Heart left ventricle (tissue), 16 donors: Measurements from ENCODE around the gene TNFRSF18. TPM values are rescaled to one million over a fixed set of nuclear protein-coding genes. Genes with fewer than 3 reads are reported as not detected.

Experiments
- ATAC-seq, 4 donors: fragments of 200-7000 bp; cut with Tn5 transposase; one replicate each; pipeline ENCODE4 v1.9.1; 2020 to 2022; ENCODE audit warnings: moderate library complexity in 4 of 4, mild to moderate bottlenecking in 3 of 4, moderate number of reproducible peaks in 1 of 4
- DNase-seq, 5 donors: peaks; one replicate each; pipeline ENCODE4 v3.0.0-alpha.2; 2020
- H3K27ac ChIP-seq, 12 donors: fragments of 200-600 bp; sonication (generic) in 4 of 12; one replicate each; pipeline versions ENCODE4 v1.5.0 to v1.8.0; 2016 to 2022; ENCODE audit warnings: mild to moderate bottlenecking in 2 of 12
- H3K27me3 ChIP-seq, 9 donors: fragments of 200-600 bp; sonication (generic) in 2 of 9; one replicate each; pipeline versions ENCODE4 v1.5.1 to v1.8.0; 2016 to 2022; ENCODE audit warnings: mild to moderate bottlenecking in 3 of 9
- H3K36me3 ChIP-seq, 9 donors: fragments of 200-600 bp; sonication (generic) in 2 of 9; one replicate each; pipeline versions ENCODE4 v1.5.0 to v1.8.0; 2018 to 2022; ENCODE audit warnings: mild to moderate bottlenecking in 2 of 9
- H3K4me1 ChIP-seq, 12 donors: fragments of 200-600 bp; sonication (generic) in 4 of 12; one replicate each; pipeline versions ENCODE4 v1.5.0 to v1.8.0; 2016 to 2022; ENCODE audit warnings: mild to moderate bottlenecking in 3 of 12
- H3K4me3 ChIP-seq, 12 donors: fragments of 200-600 bp; sonication (generic) in 4 of 12; one replicate each; pipeline versions ENCODE4 v1.5.0 to v1.8.0; 2017 to 2022; ENCODE audit warnings: mild to moderate bottlenecking in 9 of 12, moderate library complexity in 4 of 12
- H3K9me3 ChIP-seq, 12 donors: fragments of 200-600 bp; sonication (generic) in 4 of 12; one replicate each; pipeline versions ENCODE4 v1.5.0 to v1.8.0; 2016 to 2022; ENCODE audit warnings: mild to moderate bottlenecking in 1 of 12
- POLR2A ChIP-seq, 2 donors: fragments of 450-650 bp; IDR thresholded peaks; one replicate each; pipeline ENCODE4 v1.6.1; 2017; ENCODE audit warnings: antibody characterized with exemption in 2 of 2, mild to moderate bottlenecking in 2 of 2, moderate library complexity in 2 of 2
- WGBS, 4 donors: extraction: QIAGEN DNeasy Blood & Tissue Kit in 2 of 4; methylation state at CpG; one replicate each; pipeline versions ENCODE4 v1.1.5 to v1.1.7; 2013 to 2018; 5-methylcytosine and 5-hydroxymethylcytosine counted together
- intact Hi-C, 10 donors: fragments of 100-400 bp; cut with DNase I; formaldehyde crosslinking; loops; one replicate each; pipeline versions ENCODE4 v1.11.1 to v1.14.2; 2022
- polyA plus RNA-seq, 2 donors: library from polyadenylated mRNA; stranded (reverse); fragments of 200-250 nt; gene quantifications; one replicate each; pipeline ENCODE4 v1.2.3, GENCODE V29; 2013
- total RNA-seq, 9 donors: library from RNA; depleted of rRNA in 2 of 9; stranded (reverse); fragments of >200 nt in 2 of 9; fragmentation: NEBNext Ultra II Directional in 3 of 9; extraction: Animal tissue kit (Norgen Biotek cat#: 25700) in 3 of 9; gene quantifications; one replicate each; pipeline versions ENCODE4 v1.1.0 to v1.2.4, GENCODE V29; 2016 to 2023
- TF ChIP-seq, protein P1 (sequence below), 12 donors: fragments of 200-600 bp; sonication (generic) in 4 of 12; IDR thresholded peaks; one replicate each; pipeline versions ENCODE4 v1.5.0 to v1.8.0; 2018 to 2022; ENCODE audit warnings: antibody characterized with exemption in 12 of 12, mild to moderate bottlenecking in 5 of 12
- donor health status: ischemic (EF 13 %, LVEDD 7.1; RV severe dilation, severe dysfunction).
- donor health status: healthy with polysubstance abuse.
- donor health status: DM: no; HTN: yes; CAD: no.
- donor health status: DM: no; HTN: no; CAD: no.
- donor health status: ischemic (EF 25% LVEDD 6.9; RV normal size, moderate dysfunction).
- donor health status: ischemic (EF 25% LVEDD 5.7; RV mildly dilated, moderate dysfunction).
- donor health status: healthy.
- donor health status: DM: yes; HTN: yes; CAD: no.
- donor health status: ischemic (EF 35%, LVEDD 5.7; RV mildly dilated, moderate dysfunction).
- donor health status: nonischemic (EF 11% LVEDD 7.7; RV severe dilation, severe dysfunction).
- donor health status: DM: yes; HTN: yes; CAD: no.
- donor health status: PGD.
- donor health status: ischemic (EF 29% LVEDD 5.4; RV normal size, mild dysfunction).
- donor health status: nonischemic (EF 23%, LVEDD 6.1; RV moderate dilation, normal function).

TNFRSF18 gene
- total and polyA plus RNA-seq, 11 donors: 0.24 to 0.93 (median 0.77) TPM; not detected in 8

DNA sequence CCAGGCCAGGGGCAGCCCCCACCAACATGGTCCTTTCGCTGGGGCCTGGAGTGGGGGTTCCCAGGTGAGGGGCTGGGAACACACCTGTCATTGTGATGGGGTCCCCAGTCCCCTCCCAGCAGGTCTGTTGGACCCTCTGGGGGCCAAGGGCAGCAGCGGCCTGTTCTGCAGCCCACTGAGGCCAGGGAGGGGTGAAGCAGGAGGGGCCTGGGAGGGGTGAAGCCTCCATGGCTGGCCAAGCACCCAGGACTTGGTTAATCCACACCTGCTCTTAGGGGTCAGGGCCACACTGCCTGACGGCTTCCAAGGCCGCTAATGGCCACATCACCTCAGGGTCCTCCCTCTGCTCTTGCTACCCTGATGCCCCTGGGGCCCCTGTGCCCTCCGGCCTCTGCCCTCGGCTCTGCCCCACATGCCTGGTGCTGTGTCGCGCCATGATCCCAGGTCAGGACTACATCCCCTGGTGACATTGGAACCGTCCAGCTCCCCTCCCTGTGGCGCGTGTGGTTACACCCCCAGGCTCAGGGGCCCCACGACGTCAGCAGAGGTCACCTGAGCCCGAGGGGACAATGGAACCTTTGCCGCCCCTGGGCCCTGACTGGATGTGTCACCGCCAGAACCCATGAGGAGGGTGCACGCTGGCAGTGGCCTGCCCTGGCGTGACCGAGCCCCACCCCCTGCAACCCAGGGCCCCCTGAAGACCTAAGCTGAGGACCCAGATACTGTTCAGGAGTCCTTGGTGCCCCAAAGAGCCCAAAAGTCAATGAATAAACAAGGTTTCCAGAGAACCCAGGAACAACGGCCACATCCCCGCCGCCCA, 7.0 kb downstream of the TNFRSF18 start:
- peaks cover 0 to 13% (median 8%) of the 10 kb centered on the region in 12 donors for H3K4me1 ChIP-seq
- no peak overlapping the region for H3K27ac ChIP-seq
- 85 to 90% (median 87%) methylated on average over 11 to 22 of the region's 22 CpGs for WGBS, 4 donors
- ATAC-seq (no peak), DNase-seq (peak in 4 of 5 donors; percentile 5 to 52 (median 18))
- H3K4me3 ChIP-seq: no peak overlapping the region
- peaks cover 0 to 28% (median 5%) of the 10 kb centered on the region in 9 donors for H3K27me3 ChIP-seq
- peaks cover 0 to 16% (median 0%) of the 10 kb centered on the region in 12 donors for H3K9me3 ChIP-seq
- H3K36me3 ChIP-seq: no peaks in the 10 kb centered on the region
- intact Hi-C loops: loop anchor here in 1 of 10 donors (5.0 kb wide), 1 partner anchor 42 kb away; no protein-coding TSS in a partner anchor
- TF ChIP-seq, protein P1, sequence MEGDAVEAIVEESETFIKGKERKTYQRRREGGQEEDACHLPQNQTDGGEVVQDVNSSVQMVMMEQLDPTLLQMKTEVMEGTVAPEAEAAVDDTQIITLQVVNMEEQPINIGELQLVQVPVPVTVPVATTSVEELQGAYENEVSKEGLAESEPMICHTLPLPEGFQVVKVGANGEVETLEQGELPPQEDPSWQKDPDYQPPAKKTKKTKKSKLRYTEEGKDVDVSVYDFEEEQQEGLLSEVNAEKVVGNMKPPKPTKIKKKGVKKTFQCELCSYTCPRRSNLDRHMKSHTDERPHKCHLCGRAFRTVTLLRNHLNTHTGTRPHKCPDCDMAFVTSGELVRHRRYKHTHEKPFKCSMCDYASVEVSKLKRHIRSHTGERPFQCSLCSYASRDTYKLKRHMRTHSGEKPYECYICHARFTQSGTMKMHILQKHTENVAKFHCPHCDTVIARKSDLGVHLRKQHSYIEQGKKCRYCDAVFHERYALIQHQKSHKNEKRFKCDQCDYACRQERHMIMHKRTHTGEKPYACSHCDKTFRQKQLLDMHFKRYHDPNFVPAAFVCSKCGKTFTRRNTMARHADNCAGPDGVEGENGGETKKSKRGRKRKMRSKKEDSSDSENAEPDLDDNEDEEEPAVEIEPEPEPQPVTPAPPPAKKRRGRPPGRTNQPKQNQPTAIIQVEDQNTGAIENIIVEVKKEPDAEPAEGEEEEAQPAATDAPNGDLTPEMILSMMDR (IDR thresholded peaks at IDR 0.05): no peak
- no peak for TF ChIP-seq POLR2A (IDR thresholded peaks at IDR 0.05)

DNA sequence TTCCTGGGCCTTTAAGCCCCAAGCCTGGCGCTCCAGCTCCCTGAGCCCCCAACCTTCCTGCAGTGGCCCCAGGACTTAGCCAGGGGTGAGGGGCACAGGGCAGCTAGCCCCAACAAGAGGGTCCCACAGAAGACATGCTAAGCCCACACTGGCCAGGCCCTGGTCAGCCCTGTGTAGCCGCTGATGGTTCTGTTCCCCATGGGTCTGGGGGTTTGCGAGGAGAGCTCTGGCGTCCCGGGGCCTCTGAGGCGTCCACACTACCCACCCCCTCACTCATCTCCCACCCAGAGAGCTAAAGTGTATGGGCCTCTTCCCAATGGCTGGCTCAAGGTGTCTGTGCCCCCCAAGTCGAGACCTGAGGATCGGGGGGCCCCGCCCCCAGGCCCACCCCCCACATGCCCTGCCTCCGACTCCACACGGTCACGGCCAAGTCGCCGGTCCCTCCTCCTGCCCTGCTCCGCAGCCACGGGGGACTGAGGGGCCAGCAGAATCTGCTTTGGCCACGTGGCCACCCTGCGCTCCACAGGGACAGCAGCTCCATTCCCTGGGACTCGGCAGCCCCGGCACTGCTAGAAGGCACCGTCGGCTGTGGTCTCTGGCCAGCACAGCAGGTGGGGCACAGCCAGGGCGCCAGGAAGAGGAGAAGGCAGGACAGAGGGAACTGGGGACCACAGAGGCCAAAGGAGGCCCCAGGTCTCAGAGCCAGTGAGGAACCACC, 7.8 kb downstream of the TNFRSF18 start:
- 63 to 75% (median 71%) methylated on average over 17 to 23 of the region's 23 CpGs for WGBS, 4 donors
- no peaks in the 10 kb centered on the region for H3K36me3 ChIP-seq
- peaks cover 0 to 13% (median 8%) of the 10 kb centered on the region in 12 donors for H3K4me1 ChIP-seq
- peaks cover 0 to 17% (median 0%) of the 10 kb centered on the region in 12 donors for H3K9me3 ChIP-seq
- no peak overlapping the region for H3K27ac ChIP-seq
- H3K4me3 ChIP-seq: no peak overlapping the region
- ATAC-seq: no peak
- TF ChIP-seq POLR2A (IDR thresholded peaks at IDR 0.05): no peak
- TF ChIP-seq, protein P1 (IDR thresholded peaks at IDR 0.05): no peak
- intact Hi-C loops: loop anchor here in 1 of 10 donors (5.0 kb wide), 1 partner anchor 41 kb away; no protein-coding TSS in a partner anchor
- H3K27me3 ChIP-seq: peaks cover 0 to 24% (median 5%) of the 10 kb centered on the region in 9 donors
- peak in 4 of 5 donors; percentile 5 to 48 (median 16) for DNase-seq

DNA sequence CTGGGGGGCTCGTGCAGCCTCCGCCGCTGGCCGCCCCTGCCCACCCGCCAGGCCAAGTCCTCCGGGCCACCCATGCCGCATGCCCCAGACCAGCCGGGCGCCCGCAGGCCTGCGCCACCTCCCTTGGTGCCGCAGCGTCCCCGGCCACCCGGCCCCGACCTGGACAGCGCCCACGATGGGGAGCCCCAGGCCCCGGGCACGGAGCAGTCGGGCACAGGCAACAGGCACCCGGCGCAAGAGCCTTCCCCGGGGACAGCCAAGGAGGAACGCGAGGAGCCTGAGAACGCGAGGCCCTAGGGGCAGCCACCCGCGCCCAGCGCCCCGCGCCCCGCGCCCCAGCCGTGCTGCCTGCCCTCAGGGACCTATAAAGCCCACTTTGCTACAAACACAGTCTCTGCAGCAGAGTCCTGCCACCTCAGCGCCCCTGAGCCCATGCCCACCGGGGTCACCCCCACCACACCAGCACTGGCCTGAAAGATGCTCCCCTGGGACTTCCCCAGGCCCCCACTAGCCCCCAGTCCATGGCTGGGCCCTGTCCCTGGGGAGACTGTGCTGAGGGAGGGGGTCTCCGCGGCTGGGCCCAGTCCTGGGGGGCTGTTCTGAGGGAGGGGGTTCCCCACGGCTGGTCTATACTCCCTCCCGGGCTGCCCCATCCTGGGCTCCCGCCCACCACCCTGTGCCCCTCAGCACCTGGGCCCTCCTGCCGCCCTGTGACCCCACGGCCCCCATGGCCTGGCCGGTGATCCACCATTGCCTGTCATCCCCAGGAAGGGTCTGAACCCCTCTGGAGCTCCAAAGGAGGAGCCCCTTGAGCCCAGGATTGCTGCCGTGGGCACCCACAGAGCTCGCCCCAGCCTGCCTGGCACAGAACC, 8.6 kb downstream of the TNFRSF18 start:
- intact Hi-C loops: loop anchor here in 1 of 10 donors (5.0 kb wide), 1 partner anchor 40 kb away; no protein-coding TSS in a partner anchor
- peak in 4 of 5 donors; percentile 5 to 54 (median 22) for DNase-seq
- peak in 1 of 4 donors; percentile 5 for ATAC-seq
- Histone ChIP-seq H3K4me3 (no peak overlapping the region), H3K27me3 (peaks cover 0 to 17% (median 5%) of the 10 kb centered on the region in 9 donors), H3K36me3 (no peaks in the 10 kb centered on the region), H3K4me1 (peaks cover 0 to 13% (median 8%) of the 10 kb centered on the region in 12 donors), H3K9me3 (peaks cover 0 to 17% (median 0%) of the 10 kb centered on the region in 12 donors), H3K27ac (no peak overlapping the region)
- WGBS, 4 donors: 91 to 96% (median 91%) methylated on average over 25 to 48 of the region's 48 CpGs
- TF ChIP-seq, protein P1 (IDR thresholded peaks at IDR 0.05): no peak
- no peak for TF ChIP-seq POLR2A (IDR thresholded peaks at IDR 0.05)
